ENCODE data around the gene NEIL1. TPM values are rescaled to one million over a fixed set of nuclear protein-coding genes. Genes with fewer than 3 reads are reported as not detected.

NEIL1 gene
- total and polyA plus RNA-seq, 2 of the 8 experiments (the other 6 are each of a cell fraction or from before 2014, with no cell fraction given): 10.4 to 10.9 TPM

- H3K23me2 ChIP-seq (ENCODE audit: low read depth, low read length): peaks cover 8% of the 10 kb centered on the region
- H3K9ac ChIP-seq (replicated peaks in 1 of 4; ENCODE audit: extremely low read depth in 1 of 4, low read depth in 3 of 4, low read length in 3 of 4): no peak overlapping the region
- H3K4me1 ChIP-seq (replicated peaks in 1 of 4; ENCODE audit: control insufficient read depth in 3 of 4, insufficient read depth in 4 of 4, low read length in 3 of 4): peaks cover 0 to 7% (median 2%) of the 10 kb centered on the region in 4 experiments; a peak in 5 of 7 replicates
- 0 out of 2 replicates have a peak, but pooled peaks cover 2% of the 10 kb centered on the region for H3K79me1 ChIP-seq (ENCODE audit: low read depth, low read length)
- FAIRE-seq: no peak
- H2BK15ac ChIP-seq (ENCODE audit: low read length): no peak overlapping the region
- no peak overlapping the region for H3K14ac ChIP-seq (ENCODE audit: insufficient read length)
- peaks cover 0 to 7% of the 10 kb centered on the region in 2 experiments; a peak in 2 of 4 replicates for H3K79me2 ChIP-seq (ENCODE audit: control insufficient read depth in 1 of 2, insufficient read depth in 2 of 2, low read length in 2 of 2)
- H2AFZ ChIP-seq (ENCODE audit: low read length): no peak overlapping the region
- DNase-seq (ENCODE audit: low read depth in 1 of 2, low spot score in 2 of 2): no peak
- H3K27ac ChIP-seq (ENCODE audit: low read depth, low read length): no peak overlapping the region
- H3K4me2 ChIP-seq (ENCODE audit: insufficient read depth in 1 of 2, low read depth in 2 of 2, low read length in 2 of 2): no peak overlapping the region
- H3K36me3 ChIP-seq (ENCODE audit: control insufficient read depth in 2 of 4, insufficient read depth in 4 of 4, low read length in 3 of 4): peaks cover 3 to 24% (median 5%) of the 10 kb centered on the region in 4 experiments; a peak in 5 of 8 replicates
- no peaks in the 10 kb centered on the region for H3K9me3 ChIP-seq (ENCODE audit: insufficient read depth in 2 of 2, low read depth in 1 of 2, low read length in 1 of 2)
- H4K5ac ChIP-seq (ENCODE audit: insufficient read length, low read depth, low read length): no peak overlapping the region
- H2AK5ac ChIP-seq (ENCODE audit: low read depth, low read length): no peak overlapping the region
- H3K23ac ChIP-seq (ENCODE audit: insufficient read length): no peak overlapping the region
- no peak overlapping the region for H4K8ac ChIP-seq (ENCODE audit: extremely low read depth, insufficient read depth, low read length)
- no peak overlapping the region for H2BK12ac ChIP-seq (ENCODE audit: low read depth, low read length)
- H3K4me3 ChIP-seq (ENCODE audit: extremely low read depth in 1 of 4, insufficient read depth in 2 of 4, low read depth in 3 of 4, low read length in 4 of 4): no peak overlapping the region
- ChIA-PET POLR2A (ENCODE audit: partially characterized antibody) (interaction anchor here (0.9 to 2.7 kb wide), 5 partner anchors 10 to 315 kb away, joined by 3 to 12 read pairs (median 5); partner anchors contain the start of gene PPCDC), CTCF (ENCODE audit: partially characterized antibody) (interaction anchor here (1.4 kb wide), 1 partner anchor 29 kb away, joined by 5 read pairs; the partner anchor contains the start of gene MAN2C1)
- no peak overlapping the region for H4K91ac ChIP-seq (replicated peaks; ENCODE audit: insufficient read length, low read length)
- WGBS, 2 experiments (ENCODE audit: extremely low coverage in 1 of 2, insufficient coverage in 1 of 2, insufficient read length in 1 of 2, insufficient replicate concordance in 2 of 2, low coverage in 1 of 2, low lambda C conversion rate in 2 of 2, missing lambda C conversion rate in 1 of 2): 97% methylated on average over 10 of the region's 11 CpGs; no CpG with 5 or more reads in 1 of the 2 experiments
- H3K56ac ChIP-seq (replicated peaks; ENCODE audit: insufficient read length, low read depth, low read length): no peak overlapping the region
- no peaks in the 10 kb centered on the region; a peak in 1 of 7 replicates for H3K27me3 ChIP-seq (replicated peaks in 1 of 4; ENCODE audit: control insufficient read depth in 3 of 4, extremely low read depth in 1 of 4, insufficient read depth in 3 of 4, low read length in 3 of 4)
- H3K4ac ChIP-seq (replicated peaks; ENCODE audit: insufficient read length, low read depth, low read length): no peak overlapping the region
- no peaks in the 10 kb centered on the region for H4K20me1 ChIP-seq (replicated peaks in 1 of 2; ENCODE audit: control insufficient read depth in 1 of 2, insufficient read depth in 2 of 2, low read length in 2 of 2)
- H2BK20ac ChIP-seq (ENCODE audit: low read length): no peak overlapping the region
- H2BK120ac ChIP-seq (replicated peaks; ENCODE audit: low read depth, low read length): no peak overlapping the region
- H3K18ac ChIP-seq (ENCODE audit: extremely low read depth, low read length): no peak overlapping the region
- H2BK5ac ChIP-seq (ENCODE audit: low read depth, low read length): no peak overlapping the region
- TF ChIP-seq USF2 (IDR thresholded peaks at IDR 0.05; ENCODE audit: low read length): no peak
- no peak for TF ChIP-seq CTCF (IDR thresholded peaks at IDR 0.05; ENCODE audit: control extremely low read depth in 1 of 3, insufficient read depth in 1 of 3, low read depth in 1 of 3, low read length in 3 of 3)
- no peak for TF ChIP-seq POLR2A (IDR thresholded peaks at IDR 0.05; ENCODE audit: control extremely low read depth in 1 of 2, low read depth in 2 of 2, low read length in 2 of 2)
- no peak for TF ChIP-seq NRF1 (IDR thresholded peaks at IDR 0.05; ENCODE audit: low read depth, low read length)
- no peak for TF ChIP-seq EP300 (IDR thresholded peaks at IDR 0.05; ENCODE audit: borderline replicate concordance in 1 of 2, low read depth in 2 of 2, low read length in 2 of 2)
- no peak for TF ChIP-seq TAF1 (IDR thresholded peaks at IDR 0.05; ENCODE audit: low read depth, low read length)
- TF ChIP-seq CBX5 (IDR thresholded peaks at IDR 0.05; ENCODE audit: low read depth, low read length): no peak
- TF ChIP-seq CBX8 (IDR thresholded peaks at IDR 0.05; ENCODE audit: borderline replicate concordance, low read depth, low read length): no peak
- no peak for TF ChIP-seq POU5F1 (IDR thresholded peaks at IDR 0.05; ENCODE audit: low read depth, low read length)
These were observed 8.1 kb upstream of the NEIL1 start for GRCh38 chr15:75338661-75339240.
